COLO668 (cell line): ENCODE data around the gene PPP6C.
"Not testable (repeated sequence)": the region's sequence is repeated elsewhere in the genome, so short reads cannot be mapped to it uniquely, and the experiment has no call there.

Source experiments
- DNase-seq: peaks from one replicate; lab custom pipeline; 2025; ENCODE audit not compliant: unreplicated experiment; lab: John Stamatoyannopoulos, UW

PPP6C gene

GRCh38 chr9:125189361-125190289, at the start of gene PPP6C:
PPP6C (minus strand) TSS chr9:125189803; CDS start chr9:125189718, 85 bp downstream.
- peak; percentile 97 for DNase-seq

GRCh38 chr9:125238915-125239446, 49.4 kb upstream of the PPP6C start:
- no peak for DNase-seq

GRCh38 chr9:125238127-125238914, 48.7 kb upstream of the PPP6C start:
- no peak for DNase-seq

- DNase-seq, result not testable (repeated sequence)
These were observed 47.0 kb upstream of the PPP6C start for GRCh38 chr9:125236520-125237159.

GRCh38 chr9:125235804-125236519, 46.4 kb upstream of the PPP6C start:
- DNase-seq, result no peak

GRCh38 chr9:125234099-125234498, 44.5 kb upstream of the PPP6C start:
- DNase-seq, result not testable (repeated sequence)

- no peak for DNase-seq
These were observed 44.1 kb upstream of the PPP6C start for GRCh38 chr9:125233678-125234077.

- no peak for DNase-seq
These were observed 38.2 kb upstream of the PPP6C start for GRCh38 chr9:125227761-125228160.

- not testable (repeated sequence) for DNase-seq
These were observed 35.3 kb upstream of the PPP6C start for GRCh38 chr9:125224858-125225257.

- no peak for DNase-seq
These were observed 29.0 kb upstream of the PPP6C start for GRCh38 chr9:125218621-125219020.

GRCh38 chr9:125214186-125214585, 24.6 kb upstream of the PPP6C start:
- no peak for DNase-seq

- no peak for DNase-seq
These were observed 14.9 kb upstream of the PPP6C start for GRCh38 chr9:125204477-125204876.

GRCh38 chr9:125202846-125203618, 13.4 kb upstream of the PPP6C start:
- peak; percentile 26 for DNase-seq

- DNase-seq, result peak; percentile 92
These were observed 10.8 kb upstream of the PPP6C start, which contains the start of gene RABEPK for GRCh38 chr9:125200216-125201047. RABEPK (plus strand) TSS chr9:125200542; CDS start chr9:125203014, 2,472 bp downstream.

GRCh38 chr9:125195591-125195990, 6.0 kb upstream of the PPP6C start:
- not testable (repeated sequence) for DNase-seq

- not testable (repeated sequence) for DNase-seq
These were observed 4.9 kb upstream of the PPP6C start for GRCh38 chr9:125194466-125194865.

GRCh38 chr9:125190361-125190801, 778 bp upstream of the PPP6C start:
- DNase-seq, result no peak

- peak; percentile 38 for DNase-seq
These were observed 617 bp downstream of the PPP6C start for GRCh38 chr9:125189011-125189360.

- DNase-seq, result no peak
These were observed 6.0 kb downstream of the PPP6C start for GRCh38 chr9:125183561-125183960.
